Measurements from ENCODE around the gene GREB1L.

DNA sequence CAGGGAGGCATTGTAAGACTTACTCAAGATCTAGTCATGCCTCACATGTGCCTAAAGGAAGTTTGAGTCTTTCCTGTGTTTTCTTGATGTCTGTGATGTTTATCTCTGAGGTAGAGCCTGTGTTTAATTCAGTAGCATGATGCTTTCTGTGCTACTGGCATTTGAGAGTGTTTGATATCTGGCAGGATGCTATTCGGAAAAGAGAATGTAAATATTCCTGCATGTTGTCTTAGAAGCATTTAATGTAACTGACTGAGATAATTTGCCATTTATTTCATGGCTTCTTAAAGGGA is 58.8 kb downstream of the GREB1L start:
- TF ChIP-seq, protein P1, sequence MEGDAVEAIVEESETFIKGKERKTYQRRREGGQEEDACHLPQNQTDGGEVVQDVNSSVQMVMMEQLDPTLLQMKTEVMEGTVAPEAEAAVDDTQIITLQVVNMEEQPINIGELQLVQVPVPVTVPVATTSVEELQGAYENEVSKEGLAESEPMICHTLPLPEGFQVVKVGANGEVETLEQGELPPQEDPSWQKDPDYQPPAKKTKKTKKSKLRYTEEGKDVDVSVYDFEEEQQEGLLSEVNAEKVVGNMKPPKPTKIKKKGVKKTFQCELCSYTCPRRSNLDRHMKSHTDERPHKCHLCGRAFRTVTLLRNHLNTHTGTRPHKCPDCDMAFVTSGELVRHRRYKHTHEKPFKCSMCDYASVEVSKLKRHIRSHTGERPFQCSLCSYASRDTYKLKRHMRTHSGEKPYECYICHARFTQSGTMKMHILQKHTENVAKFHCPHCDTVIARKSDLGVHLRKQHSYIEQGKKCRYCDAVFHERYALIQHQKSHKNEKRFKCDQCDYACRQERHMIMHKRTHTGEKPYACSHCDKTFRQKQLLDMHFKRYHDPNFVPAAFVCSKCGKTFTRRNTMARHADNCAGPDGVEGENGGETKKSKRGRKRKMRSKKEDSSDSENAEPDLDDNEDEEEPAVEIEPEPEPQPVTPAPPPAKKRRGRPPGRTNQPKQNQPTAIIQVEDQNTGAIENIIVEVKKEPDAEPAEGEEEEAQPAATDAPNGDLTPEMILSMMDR (conservative IDR thresholded peaks at IDR 0.05; ENCODE audit: low read length) = no peak
- no peak for TF ChIP-seq EZH2phosphoT487 (IDR thresholded peaks at IDR 0.05; ENCODE audit: borderline replicate concordance, low read depth, low read length)
